Nephron progenitor cell (in vitro differentiated cells): ENCODE measurements around the gene STAC.

ENCODE experiments used
- DNase-seq: peaks from one replicate; pipeline ENCODE4 v3.0.0; 2021
- H3K27ac Mint-ChIP-seq: 2 replicates; pipeline ENCODE4 v1.8.0; 2021; ENCODE audit warnings: mild to moderate bottlenecking, moderate library complexity, mixed read lengths
- H3K27me3 Mint-ChIP-seq: 2 replicates; pipeline ENCODE4 v1.8.0; 2021; ENCODE audit warnings: mild to moderate bottlenecking, low read depth, mixed read lengths; ENCODE audit not compliant: poor library complexity
- H3K36me3 Mint-ChIP-seq: 2 replicates; pipeline ENCODE4 v1.8.0; 2021; ENCODE audit warnings: low read depth, mixed read lengths
- H3K4me1 Mint-ChIP-seq: 2 replicates; pipeline ENCODE4 v1.8.0; 2021; ENCODE audit warnings: mixed read lengths
- H3K4me3 Mint-ChIP-seq: 2 replicates; pipeline ENCODE4 v1.8.0; 2021; ENCODE audit warnings: mild to moderate bottlenecking, moderate library complexity, mixed read lengths
- H3K9me3 Mint-ChIP-seq: 2 replicates; pipeline ENCODE4 v1.8.0; 2021; ENCODE audit warnings: mild to moderate bottlenecking, moderate library complexity, mixed read lengths
- CTCF ChIP-seq: fragments of 200-600 bp; sonication (generic); IDR thresholded peaks from 2 replicates; pipeline ENCODE4 v1.5.0; 2021; ENCODE audit warnings: antibody characterized with exemption

Gene STAC

GRCh38 chr3:36365829-36366228 lies 14.5 kb upstream of the STAC start:
- no peaks in the 10 kb centered on the region for H3K36me3 Mint-ChIP-seq
- no peaks in the 10 kb centered on the region for H3K27me3 Mint-ChIP-seq
- TF ChIP-seq CTCF = no peak

GRCh38 chr3:36366308-36366707 lies 14.0 kb upstream of the STAC start:
- TF ChIP-seq CTCF = no peak
- Mint-ChIP-seq H3K36me3 (no peaks in the 10 kb centered on the region), H3K4me3 (no peak overlapping the region), H3K4me1 (peaks cover 26% of the 10 kb centered on the region), H3K27ac (no peak overlapping the region), H3K9me3 (no peaks in the 10 kb centered on the region), H3K27me3 (peaks cover 3% of the 10 kb centered on the region)
- no peak for DNase-seq

More at GRCh38 chr3:36365829-36366228, 14.5 kb upstream of the STAC start:
- H3K9me3 Mint-ChIP-seq = no peaks in the 10 kb centered on the region
- no peak overlapping the region for H3K4me3 Mint-ChIP-seq
- peaks cover 26% of the 10 kb centered on the region for H3K4me1 Mint-ChIP-seq
- no peak overlapping the region for H3K27ac Mint-ChIP-seq
- DNase-seq = no peak

GRCh38 chr3:36367912-36368573 lies 12.3 kb upstream of the STAC start:
- no peak overlapping the region for H3K27ac Mint-ChIP-seq
- no peak for TF ChIP-seq CTCF
- no peak for DNase-seq
- H3K4me3 Mint-ChIP-seq = no peak overlapping the region
- no peaks in the 10 kb centered on the region for H3K9me3 Mint-ChIP-seq
- H3K27me3 Mint-ChIP-seq = peaks cover 5% of the 10 kb centered on the region
- peaks cover 15% of the 10 kb centered on the region for H3K4me1 Mint-ChIP-seq
- no peaks in the 10 kb centered on the region for H3K36me3 Mint-ChIP-seq

- no peak overlapping the region for H3K4me3 Mint-ChIP-seq
- H3K9me3 Mint-ChIP-seq = no peaks in the 10 kb centered on the region
- peaks cover 16% of the 10 kb centered on the region for H3K4me1 Mint-ChIP-seq
- no peaks in the 10 kb centered on the region for H3K36me3 Mint-ChIP-seq
- no peak for TF ChIP-seq CTCF
- H3K27ac Mint-ChIP-seq = no peak overlapping the region
- peaks cover 5% of the 10 kb centered on the region for H3K27me3 Mint-ChIP-seq
- no peak for DNase-seq
These were observed 7.8 kb upstream of the STAC start for GRCh38 chr3:36372534-36372935.

GRCh38 chr3:36373084-36373483 lies 7.2 kb upstream of the STAC start:
- no peak overlapping the region for H3K4me3 Mint-ChIP-seq
- H3K27me3 Mint-ChIP-seq = peaks cover 9% of the 10 kb centered on the region
- no peak overlapping the region for H3K27ac Mint-ChIP-seq
- peaks cover 16% of the 10 kb centered on the region for H3K4me1 Mint-ChIP-seq
- no peaks in the 10 kb centered on the region for H3K9me3 Mint-ChIP-seq
- no peak for TF ChIP-seq CTCF
- H3K36me3 Mint-ChIP-seq = no peaks in the 10 kb centered on the region
- no peak for DNase-seq

- Mint-ChIP-seq H3K4me1 (peaks cover 16% of the 10 kb centered on the region), H3K4me3 (no peak overlapping the region), H3K9me3 (no peaks in the 10 kb centered on the region), H3K27ac (no peak overlapping the region), H3K27me3 (peaks cover 14% of the 10 kb centered on the region), H3K36me3 (no peaks in the 10 kb centered on the region)
- TF ChIP-seq CTCF = no peak
- DNase-seq = no peak
These were observed 6.6 kb upstream of the STAC start for GRCh38 chr3:36373666-36374065.
